Uterus (tissue), 4 donors: ENCODE data around the gene SPINK1. TPM values are rescaled to one million over a fixed set of nuclear protein-coding genes. Genes with fewer than 3 reads are reported as not detected.
A peak's percentile ranks its signal among the peaks of the same experiment; 100 is the strongest.

ENCODE experiments used
- DNase-seq, 2 donors: peaks; one replicate each; pipeline ENCODE4 v3.0.0-alpha.2; 2019 to 2020
- H3K27ac ChIP-seq, 2 donors: fragments of 200-600 bp; sonication (generic); 1 replicate in 1 of 2; 2 replicates in 1 of 2; pipeline ENCODE4 v1.5.1; 2016 to 2018
- H3K27me3 ChIP-seq, 2 donors: fragments of 200-600 bp; sonication (generic); one replicate each; pipeline ENCODE4 v1.5.1; 2018 to 2019; ENCODE audit warnings: control low read depth in 1 of 2
- H3K36me3 ChIP-seq, 2 donors: fragments of 200-600 bp; sonication (generic); one replicate each; pipeline ENCODE4 v1.5.1; 2019; ENCODE audit warnings: control low read depth in 1 of 2
- H3K4me1 ChIP-seq, 2 donors: fragments of 200-600 bp; sonication (generic); one replicate each; pipeline ENCODE4 v1.5.1; 2018 to 2019; ENCODE audit warnings: control low read depth in 1 of 2
- H3K4me3 ChIP-seq, 2 donors: fragments of 200-600 bp; sonication (generic); 1 replicate in 1 of 2; 2 replicates in 1 of 2; pipeline ENCODE4 v1.5.1; 2018 to 2019; ENCODE audit warnings: mild to moderate bottlenecking in 1 of 2
- H3K9me3 ChIP-seq, 2 donors: fragments of 200-600 bp; sonication (generic); one replicate each; pipeline ENCODE4 v1.5.1; 2019; ENCODE audit warnings: control low read depth in 1 of 2
- POLR2A ChIP-seq, 2 donors: fragments of 450-650 bp; IDR thresholded peaks; one replicate each; pipeline ENCODE4 v1.6.1; 2016; ENCODE audit warnings: antibody characterized with exemption in 2 of 2, mild to moderate bottlenecking in 1 of 2, moderate library complexity in 1 of 2
- intact Hi-C: fragments of 100-400 bp; cut with DNase I; formaldehyde crosslinking; loops from one replicate; pipeline ENCODE4 v1.15.1; 2023; ENCODE audit warnings: low total_unique reads
- total RNA-seq, 4 donors: library from RNA; depleted of rRNA in 3 of 4; stranded (reverse); fragments of >200 nt in 3 of 4; gene quantifications; one replicate each; pipeline versions ENCODE4 v1.1.0 to v1.2.4, GENCODE V29; 2014 to 2023
- TF ChIP-seq, protein P1 (sequence below), 4 experiments: fragments of 200-600 bp in 2 of 4; fragments of 450-650 bp in 2 of 4; sonication (generic) in 2 of 4; IDR thresholded peaks; one replicate each; pipeline ENCODE4 v1.5.1; 2016 to 2019; ENCODE audit warnings: antibody characterized with exemption in 4 of 4, mild to moderate bottlenecking in 2 of 4, moderate library complexity in 1 of 4
- donor health status: DM: yes; HTN: yes; CAD: no.

The SPINK1 gene
- total RNA-seq, 4 donors from 2014 or later, result not detected

DNA sequence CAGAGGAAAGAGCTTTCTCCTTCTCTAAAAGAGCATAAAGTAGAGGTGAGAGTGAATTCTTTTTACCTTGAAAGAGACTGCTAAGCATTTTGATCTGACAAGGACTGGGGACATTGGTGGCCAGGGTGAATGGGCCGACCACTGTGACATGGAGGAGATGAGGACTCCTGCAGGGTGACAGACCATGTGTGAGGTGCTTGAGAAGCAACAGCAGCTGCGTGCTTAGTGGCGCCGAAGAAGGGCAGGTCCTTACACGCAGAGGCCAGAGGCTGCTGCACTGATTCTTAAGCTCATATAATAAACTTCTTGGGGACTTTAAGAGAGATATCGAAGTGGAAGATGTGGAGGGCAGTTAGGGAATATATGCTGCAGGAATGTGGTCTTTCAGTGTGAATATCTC is 40.3 kb downstream of the SPINK1 start:
- TF ChIP-seq POLR2A (IDR thresholded peaks at IDR 0.05), result no peak
- TF ChIP-seq, protein P1, sequence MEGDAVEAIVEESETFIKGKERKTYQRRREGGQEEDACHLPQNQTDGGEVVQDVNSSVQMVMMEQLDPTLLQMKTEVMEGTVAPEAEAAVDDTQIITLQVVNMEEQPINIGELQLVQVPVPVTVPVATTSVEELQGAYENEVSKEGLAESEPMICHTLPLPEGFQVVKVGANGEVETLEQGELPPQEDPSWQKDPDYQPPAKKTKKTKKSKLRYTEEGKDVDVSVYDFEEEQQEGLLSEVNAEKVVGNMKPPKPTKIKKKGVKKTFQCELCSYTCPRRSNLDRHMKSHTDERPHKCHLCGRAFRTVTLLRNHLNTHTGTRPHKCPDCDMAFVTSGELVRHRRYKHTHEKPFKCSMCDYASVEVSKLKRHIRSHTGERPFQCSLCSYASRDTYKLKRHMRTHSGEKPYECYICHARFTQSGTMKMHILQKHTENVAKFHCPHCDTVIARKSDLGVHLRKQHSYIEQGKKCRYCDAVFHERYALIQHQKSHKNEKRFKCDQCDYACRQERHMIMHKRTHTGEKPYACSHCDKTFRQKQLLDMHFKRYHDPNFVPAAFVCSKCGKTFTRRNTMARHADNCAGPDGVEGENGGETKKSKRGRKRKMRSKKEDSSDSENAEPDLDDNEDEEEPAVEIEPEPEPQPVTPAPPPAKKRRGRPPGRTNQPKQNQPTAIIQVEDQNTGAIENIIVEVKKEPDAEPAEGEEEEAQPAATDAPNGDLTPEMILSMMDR (IDR thresholded peaks at IDR 0.05), result no peak
- Histone ChIP-seq H3K27ac (no peak overlapping the region), H3K36me3 (no peaks in the 10 kb centered on the region), H3K4me1 (no peaks in the 10 kb centered on the region), H3K4me3 (no peak overlapping the region), H3K9me3 (no peaks in the 10 kb centered on the region), H3K27me3 (no peaks in the 10 kb centered on the region)
- intact Hi-C loops, result no loop called here
- DNase-seq, result no peak

DNA sequence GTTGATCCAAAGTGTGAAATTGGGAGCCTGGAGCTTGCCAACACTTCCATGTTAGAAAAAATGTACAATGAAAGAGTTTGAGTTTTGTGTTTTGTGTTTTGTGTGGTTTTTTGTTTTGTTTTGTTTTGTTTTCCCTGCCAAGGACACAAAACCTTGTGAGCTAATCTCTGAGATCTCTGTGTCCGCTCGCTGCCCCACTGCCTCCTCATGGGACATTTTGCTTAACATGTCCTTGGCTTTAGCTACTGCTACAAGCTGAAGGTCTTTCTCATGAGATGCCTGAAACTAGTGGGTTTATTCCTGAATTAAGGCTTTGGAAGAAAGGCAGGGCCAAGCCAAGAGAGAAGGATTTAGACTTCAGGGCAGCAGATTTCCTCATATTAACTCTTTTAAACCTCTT is 41.7 kb downstream of the SPINK1 start:
- intact Hi-C loops, result no loop called here
- no peak for DNase-seq
- no peaks in the 10 kb centered on the region for H3K4me1 ChIP-seq
- H3K4me3 ChIP-seq, result no peak overlapping the region
- no peaks in the 10 kb centered on the region for H3K36me3 ChIP-seq
- H3K27me3 ChIP-seq, result no peaks in the 10 kb centered on the region
- H3K9me3 ChIP-seq, result no peaks in the 10 kb centered on the region
- no peak overlapping the region for H3K27ac ChIP-seq
- TF ChIP-seq POLR2A (IDR thresholded peaks at IDR 0.05), result no peak
- TF ChIP-seq, protein P1 (IDR thresholded peaks at IDR 0.05), result no peak

DNA sequence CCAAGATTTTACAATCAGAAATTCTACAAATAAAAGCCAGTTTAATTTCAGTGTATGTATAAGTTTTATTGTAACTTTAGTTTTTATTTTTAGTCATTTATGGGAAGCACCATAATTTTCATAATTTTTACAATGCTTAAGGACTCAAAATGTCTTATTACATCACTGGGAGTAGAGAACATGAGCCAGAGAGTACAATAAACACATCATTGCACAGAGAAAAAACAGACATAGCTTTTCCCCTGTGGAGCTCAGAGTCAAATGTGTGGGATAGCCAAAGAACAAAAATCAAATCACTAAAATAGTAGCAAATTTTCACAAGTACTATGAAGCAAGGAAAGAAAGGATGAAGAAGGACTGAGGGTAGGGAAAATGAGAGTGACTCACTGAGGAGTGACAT is 43.4 kb downstream of the SPINK1 start:
- H3K4me1 ChIP-seq, result no peaks in the 10 kb centered on the region
- TF ChIP-seq, protein P1 (IDR thresholded peaks at IDR 0.05), result no peak
- TF ChIP-seq POLR2A (IDR thresholded peaks at IDR 0.05), result no peak
- no peaks in the 10 kb centered on the region for H3K27me3 ChIP-seq
- intact Hi-C loops, result no loop called here
- no peaks in the 10 kb centered on the region for H3K9me3 ChIP-seq
- H3K27ac ChIP-seq, result peak overlapping the region; percentile 48 to 64
- H3K36me3 ChIP-seq, result no peaks in the 10 kb centered on the region
- no peak overlapping the region for H3K4me3 ChIP-seq
- no peak for DNase-seq

DNA sequence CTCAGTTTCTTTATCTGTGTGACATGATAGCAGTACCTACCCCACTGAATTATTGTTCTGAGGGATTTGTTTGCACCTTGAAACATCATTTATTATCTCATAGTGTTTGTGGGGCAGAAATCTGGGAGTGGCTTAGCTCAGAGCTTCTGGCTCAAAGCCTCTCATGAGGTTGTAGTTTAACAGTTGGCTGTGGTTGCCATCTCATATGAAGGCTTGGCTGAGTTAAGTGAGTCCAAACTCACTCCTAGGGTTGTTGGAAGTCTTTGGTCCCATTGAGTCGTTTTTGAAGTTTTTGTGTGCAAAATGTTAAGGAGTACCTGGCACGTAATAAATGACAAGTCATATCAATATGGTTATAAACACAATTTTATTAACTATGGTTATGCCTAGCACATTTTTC is 45.3 kb downstream of the SPINK1 start:
- DNase-seq, result no peak
- Histone ChIP-seq H3K27ac (no peak overlapping the region), H3K4me3 (no peak overlapping the region), H3K36me3 (no peaks in the 10 kb centered on the region), H3K4me1 (no peaks in the 10 kb centered on the region), H3K9me3 (no peaks in the 10 kb centered on the region), H3K27me3 (no peaks in the 10 kb centered on the region)
- intact Hi-C loops, result no loop called here
- TF ChIP-seq, protein P1 (IDR thresholded peaks at IDR 0.05), result no peak
- TF ChIP-seq POLR2A (IDR thresholded peaks at IDR 0.05), result no peak

DNA sequence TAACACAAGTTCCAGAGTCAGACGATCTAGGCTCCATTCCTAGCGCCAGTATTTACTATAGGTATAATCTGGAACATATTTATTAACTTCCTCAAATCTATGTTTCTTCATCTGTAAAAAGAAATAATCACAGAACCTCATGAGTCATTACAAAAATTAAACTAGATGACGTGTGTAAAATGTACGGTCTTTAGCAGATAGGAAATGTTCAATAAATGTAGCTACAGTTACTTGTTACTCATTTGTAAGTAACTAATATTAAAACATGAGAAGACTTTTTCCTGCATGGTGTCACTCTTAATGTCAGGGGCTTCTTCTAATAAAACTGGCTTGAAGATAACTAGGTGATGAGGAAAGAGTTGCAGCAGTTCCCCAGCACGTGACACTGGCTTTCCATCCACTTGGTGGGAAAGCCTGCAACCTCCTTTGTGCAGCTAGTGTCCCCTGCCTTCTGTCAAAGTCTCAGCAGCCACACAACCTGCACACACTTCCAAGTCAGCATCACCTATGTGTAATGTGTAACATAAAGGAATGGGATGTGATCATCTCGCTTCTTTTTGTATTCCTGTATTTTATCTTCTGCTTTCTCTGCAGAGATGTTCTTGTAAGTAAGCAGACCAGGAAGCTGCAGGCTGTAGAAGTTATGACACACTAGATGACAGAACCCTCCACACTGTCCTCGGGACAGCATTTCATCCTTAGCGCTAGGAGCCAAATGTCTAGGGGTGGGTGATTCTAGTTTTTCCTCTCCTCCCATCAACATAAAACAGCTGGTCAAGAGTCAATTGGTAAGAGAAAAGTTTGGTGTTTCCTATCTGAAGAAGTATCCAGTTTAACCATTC is 47.1 kb downstream of the SPINK1 start:
- DNase-seq, result no peak
- Histone ChIP-seq H3K4me3 (no peak overlapping the region), H3K27me3 (no peaks in the 10 kb centered on the region), H3K36me3 (no peaks in the 10 kb centered on the region), H3K27ac (no peak overlapping the region), H3K9me3 (no peaks in the 10 kb centered on the region), H3K4me1 (no peaks in the 10 kb centered on the region)
- intact Hi-C loops, result no loop called here
- TF ChIP-seq POLR2A (IDR thresholded peaks at IDR 0.05), result no peak
- TF ChIP-seq, protein P1 (IDR thresholded peaks at IDR 0.05), result no peak
